Type B pancreatic cell (in vitro differentiated cells): ENCODE measurements around the gene FCHSD1. TPM values are rescaled to one million over a fixed set of nuclear protein-coding genes. Genes with fewer than 3 reads are reported as not detected.

ENCODE experiments used
- DNase-seq: peaks from one replicate; pipeline ENCODE4 v3.0.0; 2021; ENCODE audit warnings: mixed read lengths; ENCODE audit not compliant: unreplicated experiment; ENCODE audit errors: extremely low spot score
- H3K27ac Mint-ChIP-seq: 2 replicates; pipeline ENCODE4 v1.8.0; 2021; ENCODE audit warnings: mild to moderate bottlenecking, mixed read lengths
- H3K27me3 Mint-ChIP-seq: 2 replicates; pipeline ENCODE4 v1.8.0; 2021; ENCODE audit warnings: mixed read lengths
- H3K36me3 Mint-ChIP-seq: 2 replicates; pipeline ENCODE4 v1.8.0; 2021; ENCODE audit warnings: mixed read lengths
- H3K4me1 Mint-ChIP-seq: one replicate; pipeline ENCODE4 v1.8.0; 2021; ENCODE audit warnings: mixed read lengths; ENCODE audit not compliant: unreplicated experiment
- H3K4me3 Mint-ChIP-seq: 2 replicates; pipeline ENCODE4 v1.8.0; 2021; ENCODE audit warnings: mild to moderate bottlenecking, mixed read lengths
- H3K9me3 Mint-ChIP-seq: 2 replicates; pipeline ENCODE4 v1.8.0; 2021; ENCODE audit warnings: mixed read lengths
- CTCF ChIP-seq: fragments of 200-600 bp; sonication (generic); conservative IDR thresholded peaks from 2 replicates; pipeline ENCODE4 v1.5.0; 2021; ENCODE audit warnings: antibody characterized with exemption, mild to moderate bottlenecking
- total RNA-seq: library from RNA; stranded (reverse); gene quantifications from 2 replicates; pipeline ENCODE4 v1.2.1, GENCODE V29; 2021; ENCODE audit warnings: low replicate concordance

Gene FCHSD1
- total RNA-seq, 1 donor from 2014 or later = 29.4 TPM

- H3K36me3 Mint-ChIP-seq = peaks cover 8% of the 10 kb centered on the region
- no peak for TF ChIP-seq CTCF
- no peak for DNase-seq
- no peaks in the 10 kb centered on the region for H3K9me3 Mint-ChIP-seq
- H3K4me3 Mint-ChIP-seq = no peak overlapping the region
- H3K4me1 Mint-ChIP-seq = no peaks in the 10 kb centered on the region
- no peak overlapping the region for H3K27ac Mint-ChIP-seq
- no peaks in the 10 kb centered on the region for H3K27me3 Mint-ChIP-seq
Observed at GRCh38 chr5:141590127-141590526, 61.1 kb downstream of the FCHSD1 start.

Other genes with a start within 250 kb of the FCHSD1 start
- 0.97 and 2.2 TPM in 2 replicates for gene PCDHGA9, start 248.6 kb downstream of the FCHSD1 start, total RNA-seq
- gene PCDHGB6, start 243.4 kb downstream of the FCHSD1 start, total RNA-seq = 4.9 and 39.4 TPM in 2 replicates
- 9.8 and 18.5 TPM in 2 replicates for gene PCDHGA10, start 238.4 kb downstream of the FCHSD1 start, total RNA-seq
- 4.4 and 8.5 TPM in 2 replicates for gene PCDHGB7, start 233.7 kb downstream of the FCHSD1 start, total RNA-seq
- gene PCDHGA11, start 230.4 kb downstream of the FCHSD1 start, total RNA-seq = 2.6 TPM in 2 replicates
- gene PCDHGA12, start 220.9 kb downstream of the FCHSD1 start, total RNA-seq = 1.2 and 1.7 TPM in 2 replicates
- gene PCDHGC3, start 175.5 kb downstream of the FCHSD1 start, total RNA-seq = 11.0 and 60.3 TPM in 2 replicates
- 0.38 and 4.0 TPM in 2 replicates for gene PCDHGC4, start 166.4 kb downstream of the FCHSD1 start, total RNA-seq
- 0.45 and 1.9 TPM in 2 replicates for gene PCDHGC5, start 162.3 kb downstream of the FCHSD1 start, total RNA-seq
- 79.6 and 103 TPM in 2 replicates for gene DIAPH1, start 32.4 kb downstream of the FCHSD1 start, total RNA-seq
- 65.8 and 87.8 TPM in 2 replicates for gene HDAC3, start 14.6 kb downstream of the FCHSD1 start, total RNA-seq
- gene RELL2, start 14.4 kb downstream of the FCHSD1 start, total RNA-seq = 6.9 and 8.1 TPM in 2 replicates
- gene ARAP3, start 30.8 kb upstream of the FCHSD1 start, total RNA-seq = 8.4 and 10.2 TPM in 2 replicates
- gene PCDH1, start 227.0 kb upstream of the FCHSD1 start, total RNA-seq = 22.8 and 41.7 TPM in 2 replicates